Mesenchymal stem cell (in vitro differentiated cells and primary cell): Measurements from ENCODE around the gene MPL.
A peak's percentile ranks its signal among the peaks of the same experiment; 100 is the strongest.

Source experiments
- DNase-seq: peaks from one replicate; pipeline ENCODE4 v3.0.0-alpha.2; 2013
- H2AFZ ChIP-seq: one replicate; pipeline ENCODE4 v1.6.1; 2013; ENCODE audit warnings: low read depth, mild to moderate bottlenecking, control low read depth, inconsistent platforms, low read length, moderate library complexity
- H2AK5ac ChIP-seq: 2 replicates; pipeline ENCODE4 v1.6.1; 2013; ENCODE audit warnings: low read length, moderate library complexity, mild to moderate bottlenecking, inconsistent platforms; ENCODE audit not compliant: severe bottlenecking
- H2BK120ac ChIP-seq: one replicate; pipeline ENCODE4 v1.6.1; 2013; ENCODE audit warnings: low read depth, mild to moderate bottlenecking, inconsistent platforms, low read length, moderate library complexity
- H2BK12ac ChIP-seq, 2 experiments: one replicate each; pipeline ENCODE4 v1.6.1; 2013; ENCODE audit warnings: inconsistent platforms in 2 of 2, low read length in 2 of 2, mild to moderate bottlenecking in 2 of 2, moderate library complexity in 2 of 2, control low read depth in 1 of 2
- H2BK15ac ChIP-seq: one replicate; pipeline ENCODE4 v1.6.1; 2013; ENCODE audit warnings: mild to moderate bottlenecking, low read depth, inconsistent platforms; ENCODE audit not compliant: poor library complexity, severe bottlenecking
- H2BK5ac ChIP-seq: 2 replicates; pipeline ENCODE4 v1.6.1; 2013; ENCODE audit warnings: low read depth, mild to moderate bottlenecking, low read length, control low read depth, inconsistent platforms; ENCODE audit not compliant: poor library complexity, severe bottlenecking
- H3K14ac ChIP-seq, 2 experiments: one replicate each; pipeline ENCODE4 v1.6.1; 2013; ENCODE audit warnings: inconsistent platforms in 2 of 2, low read length in 2 of 2, control low read depth in 1 of 2, mild to moderate bottlenecking in 1 of 2, moderate library complexity in 1 of 2
- H3K18ac ChIP-seq, 2 experiments: one replicate each; pipeline ENCODE4 v1.6.1; 2013; ENCODE audit warnings: inconsistent platforms in 2 of 2, low read length in 2 of 2, control low read depth in 1 of 2, low read depth in 1 of 2, mild to moderate bottlenecking in 1 of 2
- H3K23ac ChIP-seq, 2 experiments: one replicate each; pipeline ENCODE4 v1.6.1; 2013; ENCODE audit warnings: inconsistent platforms in 2 of 2, low read length in 2 of 2, mild to moderate bottlenecking in 2 of 2, moderate library complexity in 2 of 2, control low read depth in 1 of 2
- H3K27ac ChIP-seq: 2 replicates; pipeline ENCODE4 v1.5.1; 2013; ENCODE audit warnings: mild to moderate bottlenecking, moderate library complexity, low read length, control low read depth, inconsistent platforms; ENCODE audit not compliant: poor library complexity, severe bottlenecking
- H3K27me3 ChIP-seq, 2 experiments: 2 replicates each; pipeline versions ENCODE4 v1.6.1 to v1.7.0; 2013; ENCODE audit warnings: low read length in 2 of 2, mild to moderate bottlenecking in 2 of 2, moderate library complexity in 2 of 2, control low read depth in 1 of 2, inconsistent platforms in 1 of 2; ENCODE audit not compliant: control insufficient read depth in 1 of 2, insufficient read depth in 1 of 2
- H3K36me3 ChIP-seq, 2 experiments: 2 replicates each; pipeline versions ENCODE4 v1.6.1 to v1.7.0; 2013; ENCODE audit warnings: low read length in 2 of 2, control low read depth in 1 of 2, inconsistent platforms in 1 of 2, low read depth in 1 of 2, mild to moderate bottlenecking in 1 of 2; ENCODE audit not compliant: insufficient read depth in 2 of 2, control insufficient read depth in 1 of 2
- H3K4ac ChIP-seq, 2 experiments: one replicate each; pipeline ENCODE4 v1.6.1; 2013; ENCODE audit warnings: inconsistent platforms in 2 of 2, low read length in 2 of 2, mild to moderate bottlenecking in 2 of 2, moderate library complexity in 2 of 2, control low read depth in 1 of 2, low read depth in 1 of 2
- H3K4me1 ChIP-seq: 2 replicates; pipeline ENCODE4 v1.6.1; 2013; ENCODE audit warnings: low read depth, low read length, control low read depth; ENCODE audit not compliant: control insufficient read depth, insufficient read depth
- H3K4me2 ChIP-seq: 2 replicates; pipeline ENCODE4 v1.6.1; 2013; ENCODE audit warnings: low read length, mild to moderate bottlenecking, inconsistent platforms; ENCODE audit not compliant: poor library complexity, severe bottlenecking
- H3K4me3 ChIP-seq, 2 experiments: 2 replicates each; pipeline versions ENCODE4 v1.5.1 to v1.7.0; 2013; ENCODE audit warnings: low read length in 2 of 2, mild to moderate bottlenecking in 2 of 2, control low read depth in 1 of 2, low read depth in 1 of 2; ENCODE audit not compliant: insufficient read depth in 1 of 2
- H3K79me1 ChIP-seq: replicated peaks from 2 replicates; pipeline ENCODE4 v1.6.1; 2013; ENCODE audit warnings: mild to moderate bottlenecking, control low read depth, low read length, inconsistent platforms; ENCODE audit not compliant: poor library complexity, severe bottlenecking
- H3K9ac ChIP-seq: 2 replicates; pipeline ENCODE4 v1.7.0; 2013; ENCODE audit warnings: mild to moderate bottlenecking, low read length, moderate library complexity
- H3K9me3 ChIP-seq: 2 replicates; pipeline ENCODE4 v1.7.0; 2013; ENCODE audit warnings: mild to moderate bottlenecking, low read length; ENCODE audit not compliant: control insufficient read depth
- H4K8ac ChIP-seq: one replicate; pipeline ENCODE4 v1.6.1; 2013; ENCODE audit warnings: inconsistent platforms, mild to moderate bottlenecking, low read length, moderate library complexity
- H4K91ac ChIP-seq: one replicate; pipeline ENCODE4 v1.6.1; 2013; ENCODE audit warnings: mild to moderate bottlenecking, low read length, inconsistent platforms
- WGBS: methylation state at CpG from one replicate; pipeline ENCODE4 v1.1.7; 2013; ENCODE audit warnings: mixed read lengths; 5-methylcytosine and 5-hydroxymethylcytosine counted together

The MPL gene

DNA sequence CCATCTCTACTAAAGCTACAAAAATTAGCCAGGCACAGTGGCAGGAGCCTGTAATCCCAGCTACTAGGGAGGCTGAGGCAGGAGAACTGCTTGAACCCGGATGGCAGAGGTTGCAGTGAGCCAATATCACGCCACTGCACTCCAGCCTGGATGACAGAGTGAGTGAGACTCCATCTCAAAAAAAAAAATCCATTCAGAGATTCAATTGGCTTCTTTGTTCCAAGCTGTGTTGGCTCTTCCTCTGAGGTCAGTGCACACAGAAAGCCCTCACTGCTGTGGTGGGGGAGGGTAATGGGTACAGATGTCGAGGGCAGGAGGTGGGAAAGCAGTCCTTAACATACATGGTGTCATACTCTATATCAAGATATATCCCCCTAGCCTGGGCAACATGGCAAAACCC, 22.1 kb upstream of the MPL start:
- Histone ChIP-seq H4K8ac (no peak overlapping the region), H3K4me3 (no peak overlapping the region), H3K4me2 (no peak overlapping the region), H3K4me1 (peaks cover 3% of the 10 kb centered on the region), H3K9me3 (no peaks in the 10 kb centered on the region), H2BK5ac (no peak overlapping the region), H3K36me3 (no peaks in the 10 kb centered on the region), H2BK120ac (no peak overlapping the region), H2AK5ac (no peak overlapping the region), H3K9ac (no peak overlapping the region), H3K27me3 (peaks cover 0 to 5% of the 10 kb centered on the region in 2 experiments), H4K91ac (no peak overlapping the region), H3K14ac (no peak overlapping the region), H3K4ac (no peak overlapping the region), H2BK12ac (no peak overlapping the region), H3K79me1 (no peaks in the 10 kb centered on the region), H3K18ac (no peak overlapping the region), H2AFZ (no peak overlapping the region), H3K23ac (no peak overlapping the region), H3K27ac (no peak overlapping the region), H2BK15ac (no peak overlapping the region)
- 79% methylated on average over 2 of the region's 3 CpGs for WGBS
- no peak for DNase-seq

DNA sequence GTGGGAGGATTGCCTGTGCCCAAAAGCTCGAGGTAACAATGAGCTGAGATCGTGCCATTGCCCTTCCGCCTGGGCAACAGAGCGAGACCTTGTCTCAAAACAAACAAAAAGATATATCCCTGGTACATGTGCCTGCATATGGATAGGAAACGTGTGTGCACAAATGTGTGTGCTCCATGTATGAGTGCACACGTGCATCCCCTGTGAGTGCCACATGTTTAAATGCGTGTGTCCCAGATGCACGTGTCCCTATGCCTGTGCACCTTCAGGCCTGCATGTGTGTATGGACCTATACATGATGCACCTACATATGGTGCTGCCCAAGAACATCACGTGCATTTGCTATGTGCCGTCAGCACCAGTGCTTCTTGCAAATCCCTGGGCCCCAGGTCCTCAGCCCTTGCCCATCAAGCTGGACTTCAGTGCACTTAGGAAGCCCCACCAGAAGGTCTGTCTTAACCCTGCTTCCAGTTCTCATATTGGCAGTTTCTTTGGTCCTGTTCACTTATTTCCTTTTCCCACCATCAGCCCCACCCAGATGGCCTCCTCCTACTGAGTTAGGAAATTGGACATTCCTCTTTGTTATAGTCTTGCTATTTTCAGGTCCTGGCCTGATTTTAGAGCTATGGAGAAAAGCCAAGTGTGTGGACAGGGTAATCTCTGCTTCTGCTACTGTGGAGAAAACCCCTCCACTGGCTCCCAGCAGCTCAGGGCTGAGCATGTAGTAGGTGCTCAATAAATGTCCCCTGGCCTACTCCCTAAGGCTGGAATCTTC, 21.5 kb upstream of the MPL start:
- Histone ChIP-seq H3K18ac (no peak overlapping the region), H3K23ac (no peak overlapping the region), H2BK12ac (no peak overlapping the region), H3K36me3 (no peaks in the 10 kb centered on the region), H2BK15ac (no peak overlapping the region), H3K14ac (no peak overlapping the region), H2AFZ (no peak overlapping the region), H2BK120ac (no peak overlapping the region), H3K79me1 (no peaks in the 10 kb centered on the region), H3K27ac (no peak overlapping the region), H3K9ac (peak overlapping the region; percentile 37), H3K4me1 (peaks cover 3% of the 10 kb centered on the region), H3K27me3 (peaks cover 0 to 2% of the 10 kb centered on the region in 2 experiments), H3K9me3 (no peaks in the 10 kb centered on the region), H2AK5ac (no peak overlapping the region), H3K4ac (no peak overlapping the region), H3K4me3 (no peak overlapping the region), H2BK5ac (no peak overlapping the region), H3K4me2 (no peak overlapping the region), H4K8ac (no peak overlapping the region), H4K91ac (no peak overlapping the region)
- no peak for DNase-seq
- 93% methylated on average over 10 of the region's 10 CpGs for whole genome bisulfite sequencing

DNA sequence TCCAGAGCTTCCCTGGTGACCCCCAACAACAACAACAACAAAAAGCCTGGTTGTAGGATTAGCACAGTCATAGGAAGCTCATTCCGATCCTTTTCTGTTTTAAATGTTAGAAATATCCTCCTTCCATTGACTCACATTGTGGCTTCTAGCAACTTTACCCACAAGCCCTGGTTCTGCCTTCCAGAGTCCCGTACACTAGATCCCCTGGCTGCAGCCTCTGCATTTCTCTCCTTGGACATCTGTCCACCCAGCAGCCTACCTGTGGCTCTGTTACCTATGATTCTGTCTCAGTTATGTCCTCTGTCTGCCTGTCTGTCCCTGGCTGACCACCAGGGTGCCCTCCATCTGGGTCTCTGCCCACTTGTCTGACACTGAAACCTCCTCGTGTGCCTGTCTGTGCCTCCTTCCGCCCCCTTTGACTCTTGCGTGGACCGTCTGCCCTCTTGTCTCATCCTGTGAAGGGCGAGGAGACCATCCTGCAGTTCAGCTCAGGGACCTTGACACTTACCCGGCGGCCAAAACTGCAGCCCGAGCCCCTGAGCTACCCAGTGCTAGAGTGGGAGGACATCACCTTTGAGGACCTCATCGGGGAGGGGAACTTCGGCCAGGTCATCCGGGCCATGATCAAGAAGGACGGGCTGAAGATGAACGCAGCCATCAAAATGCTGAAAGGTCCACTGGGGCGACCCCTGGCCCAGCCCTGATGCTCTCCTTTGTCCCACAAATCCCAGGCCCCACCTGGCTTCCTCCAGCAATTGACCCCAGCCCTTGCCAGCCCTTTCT, 20.7 kb upstream of the MPL start:
- Histone ChIP-seq H3K18ac (no peak overlapping the region), H3K14ac (no peak overlapping the region), H4K91ac (no peak overlapping the region), H3K9ac (peak overlapping the region; percentile 37), H3K27ac (no peak overlapping the region), H2BK12ac (no peak overlapping the region), H2AFZ (no peak overlapping the region), H3K4ac (no peak overlapping the region), H2BK5ac (no peak overlapping the region), H3K36me3 (no peaks in the 10 kb centered on the region), H3K9me3 (no peaks in the 10 kb centered on the region), H2BK15ac (no peak overlapping the region), H3K79me1 (no peaks in the 10 kb centered on the region), H3K23ac (no peak overlapping the region), H3K4me3 (no peak overlapping the region), H4K8ac (no peak overlapping the region), H3K4me2 (no peak overlapping the region), H3K27me3 (no peaks in the 10 kb centered on the region), H2BK120ac (no peak overlapping the region), H3K4me1 (peaks cover 6% of the 10 kb centered on the region), H2AK5ac (no peak overlapping the region)
- DNase-seq = no peak
- WGBS = 93% methylated on average over 16 of the region's 16 CpGs

DNA sequence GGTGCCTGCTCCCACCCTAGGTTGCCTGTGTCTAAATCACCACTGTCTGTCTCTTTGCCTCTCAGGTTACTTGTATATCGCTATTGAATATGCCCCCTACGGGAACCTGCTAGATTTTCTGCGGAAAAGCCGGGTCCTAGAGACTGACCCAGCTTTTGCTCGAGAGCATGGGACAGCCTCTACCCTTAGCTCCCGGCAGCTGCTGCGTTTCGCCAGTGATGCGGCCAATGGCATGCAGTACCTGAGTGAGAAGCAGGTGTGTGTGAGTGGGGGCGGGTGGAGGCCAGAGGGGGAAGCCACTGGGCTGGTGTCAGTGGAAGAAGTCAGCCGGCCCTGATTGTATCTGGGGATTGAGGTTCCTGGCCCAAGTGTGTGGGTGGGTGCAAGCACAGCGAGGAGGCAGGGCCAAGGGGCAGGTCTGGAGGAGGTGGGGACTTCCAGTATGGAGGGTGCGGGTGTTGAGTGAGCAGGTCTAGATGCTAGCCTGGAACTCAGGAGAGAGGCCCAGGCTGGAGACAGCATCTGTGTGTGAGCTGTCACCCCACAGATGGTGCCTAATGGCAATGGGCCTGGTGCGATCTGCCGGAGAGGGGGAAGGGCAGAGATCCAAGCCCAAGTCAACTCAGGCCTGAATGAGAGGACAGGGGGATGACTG, 19.7 kb upstream of the MPL start:
- Histone ChIP-seq H3K4ac (no peak overlapping the region), H2BK120ac (no peak overlapping the region), H3K4me3 (no peak overlapping the region), H3K27ac (no peak overlapping the region), H3K9ac (no peak overlapping the region), H3K4me2 (no peak overlapping the region), H2AFZ (no peak overlapping the region), H4K8ac (no peak overlapping the region), H3K79me1 (no peaks in the 10 kb centered on the region), H3K23ac (no peak overlapping the region), H3K18ac (no peak overlapping the region), H4K91ac (no peak overlapping the region), H2AK5ac (no peak overlapping the region), H3K14ac (no peak overlapping the region), H2BK12ac (no peak overlapping the region), H3K9me3 (no peaks in the 10 kb centered on the region), H2BK5ac (no peak overlapping the region), H3K27me3 (no peaks in the 10 kb centered on the region), H2BK15ac (no peak overlapping the region), H3K4me1 (peaks cover 6% of the 10 kb centered on the region), H3K36me3 (no peaks in the 10 kb centered on the region)
- WGBS = 91% methylated on average over 15 of the region's 15 CpGs
- no peak for DNase-seq
